SK-N-SH (cell line): ENCODE results near the gene HEG1. TPM values are rescaled to one million over a fixed set of nuclear protein-coding genes. Genes with fewer than 3 reads are reported as not detected.
"Not testable (repeated sequence)": the region's sequence is repeated elsewhere in the genome, so short reads cannot be mapped to it uniquely, and the experiment has no call there.

ENCODE experiments used
- CTCF ChIA-PET: fragments of 300-600, 350-600 bp; formaldehyde crosslinking; extraction: SDS; loops from one replicate; lab custom pipeline; 2021; lab: Yijun Ruan, JAX
- POLR2A ChIA-PET: fragments of 350-600 bp; sonication (Branson Sonifier 250); formaldehyde crosslinking; extraction: SDS; loops from one replicate; lab custom pipeline; 2020; ENCODE audit warnings: antibody characterized with exemption, inconsistent platforms; lab: Yijun Ruan, JAX
- DNase-seq: peaks from one replicate; pipeline ENCODE4 v3.0.0; 2012
- H2AFZ ChIP-seq: fragments of 200-600 bp; sonication (generic); 2 replicates; pipeline ENCODE4 v1.8.1; 2016; ENCODE audit warnings: antibody characterized with exemption, mild to moderate bottlenecking, low read depth
- H3F3A ChIP-seq: fragments of 200-600 bp; sonication (generic); replicated peaks from 2 replicates; pipeline ENCODE3; 2016; ENCODE audit warnings: antibody characterized with exemption, mild to moderate bottlenecking; ENCODE audit not compliant: insufficient read depth
- H3K27ac ChIP-seq, 2 experiments: fragments of 200-500 bp in 1 of 2; fragments of 200-600 bp in 1 of 2; sonication (Bioruptor generic) in 1 of 2; sonication (generic), shearing (Covaris generic) in 1 of 2; 2 replicates each; pipeline versions ENCODE4 v1.5.1 to v1.6.1; 2014 to 2016; ENCODE audit warnings: low read depth in 2 of 2, inconsistent platforms in 1 of 2, low read length in 1 of 2, mild to moderate bottlenecking in 1 of 2, mixed read lengths in 1 of 2
- H3K27me3 ChIP-seq: fragments of 200-600 bp; sonication (generic), shearing (Covaris generic); 2 replicates; pipeline ENCODE4 v1.6.1; 2016; ENCODE audit warnings: mixed run types; ENCODE audit not compliant: insufficient read depth
- H3K36me3 ChIP-seq, 2 experiments: fragments of 200-500 bp in 1 of 2; fragments of 200-600 bp in 1 of 2; sonication (Bioruptor generic) in 1 of 2; sonication (generic) in 1 of 2; replicated peaks in 1 of 2; 2 replicates each; pipeline versions ENCODE3 to v1.5.1; 2014 to 2016; ENCODE audit warnings: low read length in 1 of 2, mild to moderate bottlenecking in 1 of 2; ENCODE audit not compliant: insufficient read depth in 2 of 2, control insufficient read depth in 1 of 2
- H3K4me1 ChIP-seq, 2 experiments: fragments of 200-500 bp in 1 of 2; fragments of 200-600 bp in 1 of 2; sonication (Bioruptor generic) in 1 of 2; sonication (generic), shearing (Covaris generic) in 1 of 2; 2 replicates each; pipeline versions ENCODE4 v1.5.1 to v1.6.1; 2014 to 2016; ENCODE audit warnings: low read depth in 1 of 2, low read length in 1 of 2, mixed run types in 1 of 2; ENCODE audit not compliant: insufficient read depth in 2 of 2, control insufficient read depth in 1 of 2
- H3K4me2 ChIP-seq: fragments of 200-600 bp; sonication (generic), shearing (Covaris generic); 2 replicates; pipeline ENCODE4 v1.6.1; 2017; ENCODE audit warnings: mixed run types
- H3K4me3 ChIP-seq, 2 experiments: fragments of 200-500 bp in 1 of 2; fragments of 200-600 bp in 1 of 2; sonication (Bioruptor generic) in 1 of 2; sonication (generic), shearing (Covaris generic) in 1 of 2; 2 replicates each; pipeline versions ENCODE4 v1.5.1 to v1.8.1; 2014 to 2016; ENCODE audit warnings: low read depth in 2 of 2, inconsistent platforms in 1 of 2, low read length in 1 of 2, mild to moderate bottlenecking in 1 of 2, mixed read lengths in 1 of 2, moderate library complexity in 1 of 2
- H3K79me2 ChIP-seq: fragments of 200-600 bp; sonication (generic); 2 replicates; pipeline ENCODE4 v1.8.1; 2017; ENCODE audit warnings: mild to moderate bottlenecking; ENCODE audit not compliant: insufficient read depth
- H3K9ac ChIP-seq: fragments of 200-600 bp; sonication (generic); 2 replicates; pipeline ENCODE4 v1.6.1; 2017; ENCODE audit warnings: mixed run types
- H3K9me2 ChIP-seq: fragments of 200-600 bp; sonication (generic); 2 replicates; pipeline ENCODE4 v1.6.1; 2017; ENCODE audit warnings: mixed run types
- H3K9me3 ChIP-seq: fragments of 200-600 bp; sonication (generic); 2 replicates; pipeline ENCODE4 v1.6.1; 2017; ENCODE audit warnings: mixed run types, mild to moderate bottlenecking, moderate library complexity
- H4K20me1 ChIP-seq: fragments of 200-600 bp; sonication (generic); 2 replicates; pipeline ENCODE4 v1.6.1; 2017; ENCODE audit warnings: mild to moderate bottlenecking, mixed run types; ENCODE audit not compliant: insufficient read depth
- ELF1 ChIP-seq: IDR thresholded peaks from 2 replicates; pipeline ENCODE4 v1.4.0; 2012
- EP300 ChIP-seq, 2 experiments: IDR thresholded peaks; 2 replicates each; pipeline versions ENCODE4 v1.4.0 to v1.6.1; 2012; ENCODE audit warnings: borderline replicate concordance in 1 of 2, low read depth in 1 of 2, low read length in 1 of 2
- GATA2 ChIP-seq: sonication (generic); formaldehyde crosslinking; IDR thresholded peaks from 2 replicates; pipeline ENCODE4 v1.5.0; 2020; ENCODE audit warnings: mild to moderate bottlenecking, missing genetic modification reagents
- TAF1 ChIP-seq: IDR thresholded peaks from 2 replicates; pipeline ENCODE4 v1.6.1; 2012; ENCODE audit warnings: low read depth, mild to moderate bottlenecking, low read length, moderate library complexity, borderline replicate concordance
- USF1 ChIP-seq: IDR thresholded peaks from 2 replicates; pipeline ENCODE4 v1.4.0; 2012; ENCODE audit warnings: low read depth, borderline replicate concordance
- WGBS: methylation state at CpG from one replicate; pipeline ENCODE4 v1.1.6; 2017; ENCODE audit warnings: low lambda C conversion rate; 5-methylcytosine and 5-hydroxymethylcytosine counted together
- polyA plus RNA-seq, 3 experiments: library from polyadenylated mRNA; depleted of rRNA; stranded (reverse); fragments of >200 nt; gene quantifications; 2 replicates each; pipeline ENCODE4 v1.2.3, GENCODE V29; 2012

The HEG1 gene
- polyA plus RNA-seq, 1 of the 3 experiments (the other 2 are of a cell fraction) = 27.7 TPM

- CTCF ChIA-PET = interaction anchor here (1.4 kb wide), 1 partner anchor 626 kb away, joined by 4 read pairs; no protein-coding TSS in a partner anchor
- H3K27ac ChIP-seq = no peak overlapping the region
- WGBS = 91% methylated on average over 5 of the region's 5 CpGs
Observed at GRCh38 chr3:124960698-124961097, 95.1 kb downstream of the HEG1 start.

DNA sequence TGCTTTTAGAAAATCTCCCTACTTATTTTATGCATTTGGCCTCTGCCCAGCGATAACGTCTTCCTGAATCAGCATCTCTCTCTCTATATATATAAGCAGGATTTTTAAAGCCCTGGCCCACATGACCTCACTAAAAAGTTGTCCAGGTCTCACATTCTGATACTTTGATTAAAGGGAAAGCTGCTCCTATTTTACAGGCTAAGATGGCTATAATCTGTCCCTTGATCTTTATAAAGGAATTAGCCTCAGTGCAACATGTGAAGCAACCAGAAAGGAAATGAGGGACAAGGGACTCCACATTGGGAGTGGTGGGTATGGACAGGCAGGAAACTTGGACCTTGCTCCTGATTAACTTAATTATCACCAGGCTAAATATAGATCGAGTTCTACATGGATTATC is 95.7 kb downstream of the HEG1 start:
- no peak overlapping the region for H2AFZ ChIP-seq
- H3K79me2 ChIP-seq = no peaks in the 10 kb centered on the region
- TF ChIP-seq ELF1 = no peak
- TF ChIP-seq GATA2 (CRISPR knock-in tag) = no peak
- no peak for TF ChIP-seq EP300 (IDR thresholded peaks at IDR 0.05; ENCODE audit: borderline replicate concordance in 1 of 2, low read depth in 1 of 2, low read length in 1 of 2)
- no peak for DNase-seq
- ChIA-PET POLR2A (no interaction called here), CTCF (no interaction called here)
- H3K4me2 ChIP-seq = no peak overlapping the region
- H3F3A ChIP-seq = no peaks in the 10 kb centered on the region
- peaks cover 0 to 2% of the 10 kb centered on the region in 2 experiments; a peak in 1 of 4 replicates for H3K4me1 ChIP-seq
- WGBS = 78% methylated on average over 3 of the region's 3 CpGs
- no peaks in the 10 kb centered on the region for H4K20me1 ChIP-seq
- no peak overlapping the region for H3K9ac ChIP-seq
- H3K36me3 ChIP-seq = no peaks in the 10 kb centered on the region
- no peaks in the 10 kb centered on the region for H3K27me3 ChIP-seq
- no peak overlapping the region for H3K4me3 ChIP-seq
- no peaks in the 10 kb centered on the region for H3K9me3 ChIP-seq
- no peaks in the 10 kb centered on the region for H3K9me2 ChIP-seq
- H3K27ac ChIP-seq = no peak overlapping the region

More at GRCh38 chr3:124960698-124961097, 95.1 kb downstream of the HEG1 start:
- POLR2A ChIA-PET = no interaction called here
- H3K9ac ChIP-seq = no peak overlapping the region
- no peaks in the 10 kb centered on the region for H3F3A ChIP-seq
- H3K79me2 ChIP-seq = no peaks in the 10 kb centered on the region
- no peak for DNase-seq
- no peak for TF ChIP-seq USF1
- TF ChIP-seq TAF1 = no peak
- no peak overlapping the region for H3K4me3 ChIP-seq
- H3K4me2 ChIP-seq = no peak overlapping the region
- no peaks in the 10 kb centered on the region for H3K9me2 ChIP-seq
- H3K36me3 ChIP-seq = no peaks in the 10 kb centered on the region
- no peak overlapping the region for H2AFZ ChIP-seq
- H3K9me3 ChIP-seq = no peaks in the 10 kb centered on the region
- no peaks in the 10 kb centered on the region for H3K27me3 ChIP-seq
- H3K4me1 ChIP-seq = peaks cover 0 to 2% of the 10 kb centered on the region in 2 experiments; a peak in 1 of 4 replicates
- H4K20me1 ChIP-seq = no peaks in the 10 kb centered on the region

- H2AFZ ChIP-seq, H3K27me3 ChIP-seq, H3K9me3 ChIP-seq, H3K4me3 ChIP-seq, H3K27ac ChIP-seq, H3K4me1 ChIP-seq, H3K79me2 ChIP-seq, H3K9me2 ChIP-seq, DNase-seq, H4K20me1 ChIP-seq, H3K9ac ChIP-seq, POLR2A ChIA-PET, H3K36me3 ChIP-seq, H3K4me2 ChIP-seq, H3F3A ChIP-seq: not testable (repeated sequence)
- CTCF ChIA-PET = interaction anchor here (0.6 kb wide), 1 partner anchor 25 kb away, joined by 3 read pairs; no protein-coding TSS in a partner anchor
- WGBS = 85% methylated on average over 3 of the region's 4 CpGs
Observed at GRCh38 chr3:124957951-124958350, 97.8 kb downstream of the HEG1 start.
